TTC549 (cell line): Measurements from ENCODE around the gene CLCA2.

ENCODE experiments used
- FAIRE-seq: peaks from 2 replicates; lab custom pipeline; 2012; peaks lifted over from hg19 to GRCh38; lab: Jason Lieb, UNC

The CLCA2 gene

GRCh38 chr1:86423873-86424272, at the start of gene CLCA2:
Gene CLCA2, plus strand, starts transcription at chr1:86424171. Its CDS starts 77 bp downstream, at chr1:86424248.
- no peak for FAIRE-seq

GRCh38 chr1:86375688-86376087, 48.3 kb upstream of the CLCA2 start:
- FAIRE-seq, result no peak

GRCh38 chr1:86377341-86377740, 46.6 kb upstream of the CLCA2 start:
- no peak for FAIRE-seq

GRCh38 chr1:86378813-86379212, 45.2 kb upstream of the CLCA2 start:
- FAIRE-seq, result no peak

- peak; percentile 97 for FAIRE-seq
Observed at GRCh38 chr1:86380257-86380861, 43.6 kb upstream of the CLCA2 start.

- FAIRE-seq, result no peak
Observed at GRCh38 chr1:86381223-86381622, 42.7 kb upstream of the CLCA2 start.

- peak; percentile 3 for FAIRE-seq
Observed at GRCh38 chr1:86382878-86383277, 41.1 kb upstream of the CLCA2 start.

- FAIRE-seq, result no peak
Observed at GRCh38 chr1:86387916-86388627, 35.9 kb upstream of the CLCA2 start.

GRCh38 chr1:86388777-86389176, 35.2 kb upstream of the CLCA2 start:
- FAIRE-seq, result no peak

- no peak for FAIRE-seq
Observed at GRCh38 chr1:86389307-86389706, 34.7 kb upstream of the CLCA2 start.

- no peak for FAIRE-seq
Observed at GRCh38 chr1:86394416-86394815, 29.6 kb upstream of the CLCA2 start.

GRCh38 chr1:86395751-86396497, 28.0 kb upstream of the CLCA2 start, which contains the start of gene ODF2L:
Gene ODF2L, minus strand, starts transcription at chr1:86396323. Its CDS starts 9,296 bp downstream, at chr1:86387027.
- peak; percentile 84 for FAIRE-seq

GRCh38 chr1:86396498-86396890, 27.5 kb upstream of the CLCA2 start:
- no peak for FAIRE-seq

- FAIRE-seq, result no peak
Observed at GRCh38 chr1:86409416-86410021, 14.5 kb upstream of the CLCA2 start.

- no peak for FAIRE-seq
Observed at GRCh38 chr1:86410879-86411278, 13.1 kb upstream of the CLCA2 start.

- no peak for FAIRE-seq
Observed at GRCh38 chr1:86416343-86416742, 7.6 kb upstream of the CLCA2 start.

- FAIRE-seq, result no peak
Observed at GRCh38 chr1:86419277-86419903, 4.6 kb upstream of the CLCA2 start.

GRCh38 chr1:86421601-86422280, 2.2 kb upstream of the CLCA2 start:
- FAIRE-seq, result no peak

- no peak for FAIRE-seq
Observed at GRCh38 chr1:86423473-86423872, 498 bp upstream of the CLCA2 start.

GRCh38 chr1:86429122-86429725, 5.3 kb downstream of the CLCA2 start:
- no peak for FAIRE-seq

- FAIRE-seq, result no peak
Observed at GRCh38 chr1:86429835-86430234, 5.9 kb downstream of the CLCA2 start.
